GF-D8 (cell line): ENCODE data around the gene RPL37A.

Experiments
- DNase-seq: peaks from one replicate; lab custom pipeline; 2025; lab: John Stamatoyannopoulos, UW

Gene RPL37A

DNA sequence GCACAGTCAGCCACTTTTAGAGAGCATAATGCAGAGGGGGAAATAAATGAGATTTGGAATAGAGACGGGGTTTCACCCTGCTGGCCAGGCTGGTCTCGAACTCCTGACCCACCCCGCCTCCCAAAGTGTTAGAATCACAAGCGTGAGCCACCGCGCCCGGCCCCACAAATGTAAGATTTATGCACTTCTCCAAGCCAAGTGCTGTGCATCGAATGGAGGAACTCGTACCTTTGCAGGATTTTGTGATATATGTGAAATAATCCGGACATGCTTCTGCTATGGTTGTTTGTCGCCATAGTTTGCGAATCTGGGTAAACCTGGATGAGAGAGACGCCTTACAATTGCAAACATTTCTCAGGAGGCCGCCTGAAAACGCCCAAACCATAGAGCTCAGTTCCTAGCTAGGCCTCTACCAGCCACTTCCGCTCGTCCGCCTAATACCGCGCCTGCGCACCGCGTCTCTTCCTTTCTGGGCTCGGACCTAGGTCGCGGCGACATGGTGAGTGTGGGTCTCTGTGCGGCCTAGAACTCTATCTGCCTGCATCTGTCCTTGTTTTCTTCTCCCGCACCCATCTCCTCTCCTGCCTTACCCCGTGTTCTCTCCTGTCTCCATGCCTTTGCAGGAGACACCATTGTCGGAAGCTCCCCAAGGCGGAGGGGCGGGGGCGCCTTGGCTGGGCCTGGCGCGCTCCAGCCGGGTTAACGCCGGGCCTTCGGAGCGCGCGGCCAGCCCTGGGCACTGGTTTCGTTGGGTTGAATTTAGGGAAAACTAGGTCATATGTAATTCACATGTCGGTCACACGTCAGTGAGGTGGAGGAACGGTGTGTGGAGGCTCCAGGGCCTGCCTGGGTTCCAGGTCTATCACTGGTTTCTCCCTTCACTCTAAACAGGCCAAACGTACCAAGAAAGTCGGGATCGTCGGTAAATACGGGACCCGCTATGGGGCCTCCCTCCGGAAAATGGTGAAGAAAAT is at the start of gene RPL37A:
Gene RPL37A, plus strand, starts transcription at position 466 of the 974 bp plus-strand sequence. Its CDS starts 31 bp downstream, at position 497.
- DNase-seq = peak; percentile 83

DNA sequence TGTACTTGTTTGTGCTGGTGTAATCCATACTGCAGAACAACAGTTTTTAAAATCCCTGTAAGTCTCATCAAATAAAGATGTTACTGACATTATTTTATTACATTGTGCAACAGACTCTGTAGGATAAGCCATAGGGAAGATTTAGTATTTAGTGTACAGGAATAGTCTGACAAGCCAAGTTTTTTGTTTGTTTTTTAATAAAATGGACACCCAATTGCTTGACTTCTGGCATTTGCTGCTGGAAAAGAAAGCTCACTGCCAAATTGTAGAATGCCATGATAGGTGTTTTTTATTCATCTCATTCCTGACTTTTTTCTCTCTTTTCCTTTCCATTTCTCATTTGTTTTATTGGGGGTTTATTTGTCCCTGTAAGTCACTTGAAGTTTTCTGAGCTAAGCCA is 48.3 kb upstream of the RPL37A start:
- no peak for DNase-seq

DNA sequence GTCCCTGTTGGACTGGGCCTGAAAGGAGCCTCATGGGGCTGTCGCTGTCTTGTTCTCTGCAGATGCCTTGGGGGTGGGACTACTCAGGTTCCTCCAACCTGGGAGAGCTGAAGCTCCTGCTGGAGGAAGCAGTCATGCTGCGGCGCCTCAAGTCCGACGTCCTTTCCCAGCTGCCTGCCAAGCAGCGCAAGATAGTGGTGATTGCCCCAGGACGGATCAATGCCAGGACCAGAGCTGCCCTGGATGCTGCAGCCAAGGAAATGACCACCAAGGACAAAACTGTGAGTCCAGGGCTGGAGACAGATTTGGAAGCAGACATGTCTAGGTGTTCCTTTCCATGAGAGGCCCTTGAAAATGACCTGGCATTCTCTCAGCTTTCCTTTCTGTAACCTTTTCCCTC is 47.9 kb upstream of the RPL37A start:
- DNase-seq = no peak

DNA sequence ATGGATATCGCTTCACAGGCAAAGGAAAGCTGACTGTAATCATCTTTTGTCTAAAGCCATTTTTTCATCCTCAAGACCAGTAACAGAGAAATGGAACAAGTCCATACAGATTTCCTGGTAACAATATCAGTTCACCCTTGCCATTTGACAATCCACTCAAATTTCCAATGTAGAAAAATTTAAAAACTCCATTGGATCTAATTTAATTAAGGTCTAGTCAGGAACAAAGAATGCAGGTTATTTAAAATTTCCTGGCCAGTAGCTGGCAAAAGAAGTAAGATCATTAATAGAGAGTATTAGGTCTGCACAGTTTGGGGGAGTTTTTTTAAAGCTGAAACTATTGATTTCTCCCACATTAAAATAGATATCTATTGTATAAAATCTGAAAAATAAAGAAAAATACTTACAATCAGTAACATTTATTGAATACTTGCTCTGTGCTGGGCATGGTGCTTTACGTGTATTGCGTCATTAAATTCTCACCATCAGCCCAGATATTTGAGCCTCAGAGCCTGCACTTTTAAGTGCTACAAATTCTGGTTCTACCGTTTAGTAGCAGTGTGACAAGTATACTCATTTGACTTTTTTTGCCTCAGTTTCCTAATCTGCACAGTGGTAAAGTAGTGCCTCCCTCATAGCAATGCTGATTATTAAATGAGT is 44.6 kb upstream of the RPL37A start:
- DNase-seq = no peak

DNA sequence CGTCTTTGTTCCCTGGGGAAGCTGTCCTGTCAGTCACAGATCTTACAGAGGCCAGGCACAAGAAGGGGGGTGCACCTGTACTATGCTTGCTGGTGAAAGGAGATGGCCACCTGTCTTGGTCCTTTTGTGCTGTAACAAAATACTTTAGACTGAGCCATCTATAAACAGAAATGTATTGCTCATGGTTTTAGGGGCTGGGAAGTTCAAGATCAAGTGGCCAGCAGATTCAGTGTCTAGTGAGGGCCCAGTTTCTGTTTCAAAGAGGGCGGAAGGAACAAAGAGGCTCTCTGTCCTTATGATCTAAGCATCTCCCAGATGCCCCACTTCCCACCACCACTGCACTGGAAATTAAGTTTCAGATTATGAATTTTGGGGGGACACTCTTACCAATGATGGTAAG is 35.5 kb upstream of the RPL37A start:
- no peak for DNase-seq

DNA sequence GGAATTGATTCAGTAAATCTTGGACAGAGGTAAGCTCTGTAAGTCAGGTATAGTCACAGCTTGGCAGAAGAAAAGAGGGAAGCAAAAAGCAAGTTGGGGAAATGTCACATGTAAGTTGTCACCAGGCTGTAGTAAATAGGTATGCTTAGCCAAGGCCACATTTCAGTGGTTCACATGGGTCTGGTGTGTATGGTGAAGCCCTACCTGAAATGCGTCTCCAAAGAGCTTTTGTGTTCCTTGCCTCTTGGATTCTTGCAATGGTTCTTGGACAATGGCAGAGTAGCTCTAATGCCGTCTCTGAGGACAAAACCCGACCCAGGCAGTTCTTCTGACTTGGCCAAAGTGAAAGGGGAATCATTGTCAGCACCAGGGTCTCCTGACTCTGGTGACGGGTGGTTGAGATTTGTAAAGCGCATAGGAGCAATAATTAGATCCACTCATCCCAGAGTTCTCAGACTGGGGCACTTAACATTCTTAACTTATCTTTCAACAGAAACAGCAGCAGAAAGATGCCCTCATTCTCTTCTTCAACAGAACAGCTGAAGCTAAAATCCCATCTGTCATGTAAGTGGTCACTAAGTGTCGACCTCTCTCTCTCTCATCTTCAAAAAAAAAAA is 34.4 kb upstream of the RPL37A start:
- no peak for DNase-seq

DNA sequence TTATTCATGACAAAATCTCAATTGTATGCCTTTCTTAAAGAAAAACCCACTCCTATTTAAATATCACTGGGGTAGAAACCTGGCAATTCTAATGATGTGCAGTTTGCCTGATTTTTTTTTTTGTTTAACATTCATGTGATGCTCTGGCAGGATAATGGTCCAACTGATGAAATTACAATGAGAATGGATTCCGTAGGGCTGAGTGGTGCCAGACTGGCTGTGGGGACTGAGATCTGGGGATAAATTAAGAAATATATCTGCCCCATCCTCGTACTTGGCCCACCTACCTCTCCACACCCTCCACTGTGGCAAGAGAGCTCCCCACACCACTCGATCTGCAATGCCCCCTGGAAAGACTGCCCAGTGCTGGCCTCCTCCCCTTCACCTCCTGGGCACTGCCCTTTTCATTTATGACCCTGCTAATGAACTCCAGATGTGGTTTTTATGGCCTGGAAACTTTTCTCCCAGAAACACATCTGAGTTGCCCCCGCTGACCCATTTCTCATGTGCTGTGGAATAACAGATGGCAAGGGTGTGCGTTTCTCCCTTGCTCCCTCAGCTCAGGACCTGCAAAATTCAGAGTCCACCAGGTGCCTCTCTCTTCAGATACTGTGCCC is 33.0 kb upstream of the RPL37A start:
- DNase-seq = no peak

DNA sequence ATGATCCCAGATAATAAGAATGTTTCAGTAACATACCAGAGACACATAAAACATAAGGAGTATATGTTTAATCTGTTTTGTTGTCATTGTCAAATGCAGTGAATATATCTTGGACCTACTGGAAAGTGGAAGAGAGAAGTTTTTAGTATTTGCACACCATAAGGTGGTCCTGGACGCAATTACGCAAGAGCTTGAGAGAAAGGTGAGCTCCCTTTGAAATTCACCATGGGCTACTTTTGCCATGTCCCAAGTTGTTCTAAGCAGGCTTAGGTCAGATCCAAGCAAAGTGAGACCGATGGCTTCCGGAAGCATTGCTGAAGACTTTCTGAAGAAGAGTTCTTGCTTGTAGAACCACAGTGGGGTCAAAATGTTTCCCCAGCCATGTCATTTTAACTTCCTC is 30.8 kb upstream of the RPL37A start:
- no peak for DNase-seq

DNA sequence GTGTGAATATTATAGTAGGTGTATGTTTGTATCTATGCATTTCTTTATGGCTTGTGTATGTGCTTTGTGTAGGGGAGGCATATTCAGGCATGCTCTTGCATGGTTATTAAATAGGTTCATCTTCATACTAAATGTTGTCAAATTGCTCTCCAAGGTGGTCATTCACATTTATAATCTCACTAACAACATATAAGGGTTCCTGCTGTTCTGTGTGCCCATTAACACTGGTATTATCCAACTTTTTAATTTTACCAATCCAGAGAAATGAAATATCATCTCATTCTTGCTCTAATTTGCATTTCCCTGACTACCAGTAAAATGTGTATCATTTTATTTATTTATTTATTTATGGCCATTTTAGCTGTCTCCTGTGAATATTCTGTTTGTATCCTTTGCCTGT is 29.0 kb upstream of the RPL37A start:
- no peak for DNase-seq

DNA sequence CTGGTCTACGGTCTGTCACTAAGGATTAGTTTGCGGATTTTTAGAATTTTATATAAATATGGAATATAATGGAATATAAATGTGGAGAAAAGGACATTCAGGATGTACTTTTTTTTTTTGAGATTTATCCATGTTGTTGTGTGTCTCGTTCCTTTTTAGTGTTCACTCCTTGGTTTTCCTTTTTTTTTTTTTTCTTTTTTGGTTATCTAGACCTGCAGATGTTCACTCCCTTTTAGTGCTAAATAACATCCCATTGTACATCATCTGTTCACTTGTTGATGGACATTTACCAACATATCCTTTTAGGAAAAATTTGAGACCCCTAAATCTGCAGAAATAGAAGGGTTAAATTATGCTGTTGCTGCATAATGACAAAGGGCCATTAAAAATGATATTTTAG is 25.5 kb upstream of the RPL37A start:
- no peak for DNase-seq

DNA sequence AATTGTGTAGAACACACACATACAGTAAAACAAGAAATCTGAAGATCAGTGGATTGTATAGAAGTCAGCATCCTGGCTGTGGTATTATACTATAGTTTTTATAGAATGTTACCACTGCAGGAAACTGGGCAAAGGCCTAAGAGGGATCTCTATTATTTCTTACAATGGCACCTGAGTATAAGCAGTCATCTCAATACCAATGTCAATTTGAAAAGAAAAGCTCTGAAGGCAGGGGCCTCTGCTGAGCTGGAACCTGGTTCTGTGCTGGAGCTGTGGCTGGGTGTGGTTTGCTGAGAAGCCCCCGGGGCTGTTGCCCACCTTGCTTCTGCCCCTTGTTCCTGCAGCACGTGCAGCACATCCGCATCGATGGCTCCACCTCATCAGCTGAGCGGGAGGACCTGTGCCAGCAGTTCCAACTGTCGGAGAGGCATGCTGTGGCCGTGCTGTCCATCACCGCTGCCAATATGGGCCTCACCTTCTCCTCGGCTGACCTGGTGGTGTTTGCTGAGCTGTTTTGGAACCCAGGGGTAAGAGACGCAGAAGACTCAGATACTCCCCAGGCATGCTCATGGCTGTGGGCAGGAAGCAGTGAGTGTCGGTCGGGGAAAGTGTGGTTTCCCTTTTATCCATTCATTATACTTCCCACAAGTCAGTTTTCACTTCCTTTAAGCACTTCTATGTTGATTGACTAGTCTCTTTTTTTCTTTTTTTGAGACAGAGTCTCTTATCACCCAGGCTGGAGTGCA is 23.5 kb upstream of the RPL37A start:
- DNase-seq = peak; percentile 68

DNA sequence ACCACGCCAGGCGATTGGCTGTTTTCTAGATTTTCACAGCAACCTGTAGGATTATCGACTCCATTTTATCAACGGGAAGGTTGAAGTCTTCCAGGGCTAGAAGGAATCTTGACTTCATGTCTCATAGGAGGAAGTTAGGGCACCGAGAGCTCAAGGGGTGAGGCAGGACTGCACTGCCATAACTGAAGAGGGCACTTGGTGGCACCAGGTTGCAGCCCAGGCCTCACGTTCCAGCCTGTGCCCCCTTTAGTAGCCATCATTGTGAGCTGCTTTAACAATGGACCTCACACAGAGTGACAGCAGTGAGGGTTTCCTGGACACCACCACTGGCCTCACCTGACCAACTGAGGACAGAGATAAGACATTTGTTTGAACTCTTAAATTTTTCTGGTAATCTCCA is 22.9 kb upstream of the RPL37A start:
- DNase-seq = no peak

DNA sequence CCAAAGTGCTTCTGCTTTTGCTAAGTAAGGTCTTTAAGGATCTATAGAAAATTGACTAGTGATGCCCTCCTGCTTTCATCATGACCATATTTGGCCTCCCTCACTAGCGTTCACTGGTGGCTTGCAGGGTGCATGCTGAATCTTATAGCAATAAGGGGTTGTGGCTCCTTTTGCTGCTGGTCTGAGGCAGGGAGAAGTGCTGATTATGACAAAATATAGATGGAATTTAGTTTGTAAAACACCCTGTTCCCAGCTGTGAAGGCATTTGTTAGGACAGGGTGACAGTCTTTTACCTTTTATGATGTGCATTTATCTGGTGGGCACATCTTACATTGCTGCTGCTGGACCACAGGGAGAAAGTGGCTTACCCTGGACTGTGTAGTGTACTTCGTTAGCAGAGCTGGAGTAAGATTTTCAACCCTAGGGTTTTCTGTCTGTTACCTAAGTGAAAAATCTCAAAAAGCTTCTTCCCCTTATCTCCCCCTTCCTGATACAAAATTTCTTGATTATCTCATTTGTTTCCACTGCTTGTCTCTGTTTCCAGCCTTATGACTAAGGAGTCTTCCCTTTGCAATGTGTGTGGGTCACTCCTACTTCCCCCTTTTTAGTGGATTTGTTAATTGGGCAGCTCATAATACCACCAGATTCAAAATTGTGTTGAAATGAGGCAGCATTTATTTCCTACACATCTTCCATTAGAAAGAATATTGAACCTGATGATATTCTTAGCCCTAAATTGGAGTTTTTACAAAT is 21.2 kb upstream of the RPL37A start:
- peak; percentile 73 for DNase-seq

DNA sequence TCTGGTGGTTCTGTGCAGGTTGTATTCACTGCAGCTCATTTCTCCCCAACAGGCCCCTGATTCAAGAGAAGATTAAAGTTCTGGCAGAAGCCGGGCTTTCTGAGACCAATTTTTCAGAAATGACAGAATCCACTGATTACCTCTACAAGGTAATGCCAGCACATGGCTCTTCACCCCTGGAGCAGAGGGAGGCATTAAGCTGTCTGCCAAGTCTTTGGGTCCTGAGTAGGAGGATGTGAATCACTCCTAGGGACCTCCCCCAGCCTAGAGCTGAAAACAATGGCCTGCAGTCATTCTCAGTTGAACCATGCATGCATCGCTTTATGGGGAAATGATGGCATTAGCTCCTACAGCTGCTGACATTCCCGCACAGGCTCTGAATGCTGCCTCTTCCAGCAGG is 20.5 kb upstream of the RPL37A start:
- DNase-seq = no peak

DNA sequence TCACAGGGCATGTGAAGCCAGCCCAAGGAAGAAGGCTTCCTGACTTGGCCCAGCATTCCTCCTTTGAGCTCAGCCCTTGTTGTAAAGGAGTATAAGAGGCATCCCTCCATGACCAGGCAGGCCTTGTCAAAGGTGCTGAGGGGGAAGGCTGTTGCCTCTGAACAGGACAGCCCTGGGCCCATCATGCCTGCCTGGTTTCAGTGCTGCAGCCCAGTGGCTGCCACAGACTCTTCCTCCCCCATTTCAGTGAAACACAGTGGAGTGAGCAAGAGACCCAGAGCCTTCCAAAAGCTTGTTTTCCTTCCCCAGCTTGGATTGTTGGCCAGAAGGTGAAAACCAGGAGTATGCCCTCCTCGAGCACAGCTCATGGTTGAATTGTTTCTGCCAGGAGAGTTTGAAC is 19.9 kb upstream of the RPL37A start:
- DNase-seq = no peak

DNA sequence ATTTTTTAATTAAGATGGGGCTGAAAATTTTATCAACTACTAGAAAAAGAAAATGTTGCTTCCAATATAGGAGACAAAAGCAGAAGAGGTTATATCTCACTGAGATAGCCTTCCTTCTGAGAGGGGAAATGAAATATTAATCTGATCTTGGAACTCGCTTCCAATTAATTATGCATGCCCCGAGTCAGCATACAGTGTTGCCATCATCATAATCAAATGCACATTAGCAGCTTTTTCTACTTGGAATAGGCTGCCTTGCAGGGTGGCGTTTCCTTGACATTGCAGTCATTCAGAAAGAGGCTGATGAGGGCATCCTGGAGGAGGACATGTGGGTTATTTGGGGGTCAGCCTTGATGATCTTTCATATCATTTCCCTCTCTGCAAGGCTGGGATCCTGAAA is 18.4 kb upstream of the RPL37A start:
- DNase-seq = no peak

DNA sequence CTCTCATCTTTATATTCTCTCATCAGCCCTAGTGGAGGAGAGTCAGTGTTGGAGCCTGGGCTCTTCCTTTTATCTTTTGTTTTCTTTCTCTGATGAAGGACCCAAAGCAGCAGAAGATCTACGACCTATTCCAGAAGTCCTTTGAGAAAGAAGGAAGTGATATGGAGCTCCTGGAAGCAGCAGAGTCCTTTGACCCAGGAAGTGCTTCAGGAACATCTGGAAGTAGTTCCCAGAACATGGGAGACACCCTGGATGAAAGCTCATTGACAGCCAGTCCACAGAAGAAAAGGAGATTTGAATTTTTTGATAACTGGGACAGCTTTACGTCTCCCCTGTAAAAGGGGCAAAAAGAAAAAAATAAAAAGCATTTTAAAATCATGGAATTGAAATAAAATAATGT is 16.0 kb upstream of the RPL37A start:
- no peak for DNase-seq

DNA sequence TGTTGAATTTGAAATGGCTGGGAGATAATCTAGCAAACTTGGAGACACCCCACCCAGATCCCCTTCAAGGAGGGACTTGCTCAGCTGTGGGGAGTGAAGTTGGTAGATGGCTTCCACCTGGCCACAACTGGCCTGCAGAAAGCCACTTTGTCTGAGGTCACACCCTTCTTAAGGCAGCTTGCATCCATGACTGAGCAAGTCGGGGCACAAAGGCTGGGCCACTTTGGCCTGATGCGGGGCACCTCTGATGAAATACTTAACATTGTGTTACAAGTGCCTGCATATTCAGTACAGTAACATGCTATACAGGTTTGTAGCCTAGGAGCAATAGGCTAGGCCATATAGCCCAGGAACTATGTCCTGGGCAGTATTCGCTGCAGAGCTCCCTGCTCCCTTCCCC is 13.4 kb upstream of the RPL37A start:
- DNase-seq = no peak

DNA sequence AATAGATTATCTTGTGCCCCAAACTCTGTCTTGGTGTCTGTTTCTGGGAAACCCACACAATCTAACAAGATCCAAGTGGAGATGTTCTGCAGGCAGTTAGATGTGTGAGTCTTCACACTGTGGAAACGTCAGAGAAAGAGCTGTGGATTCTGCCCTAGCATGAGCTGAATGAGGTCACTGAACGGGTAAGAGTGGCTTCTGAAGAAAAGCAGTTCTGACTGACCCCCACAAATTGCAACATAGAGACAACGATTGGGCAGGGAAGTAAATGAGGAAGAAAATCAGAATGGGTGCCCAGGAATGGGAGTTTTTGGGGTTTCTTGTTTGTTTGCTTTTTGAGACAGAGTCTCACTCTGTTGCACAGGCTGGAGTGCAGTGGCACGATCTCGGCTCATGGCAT is 12.9 kb upstream of the RPL37A start:
- DNase-seq = peak; percentile 44

DNA sequence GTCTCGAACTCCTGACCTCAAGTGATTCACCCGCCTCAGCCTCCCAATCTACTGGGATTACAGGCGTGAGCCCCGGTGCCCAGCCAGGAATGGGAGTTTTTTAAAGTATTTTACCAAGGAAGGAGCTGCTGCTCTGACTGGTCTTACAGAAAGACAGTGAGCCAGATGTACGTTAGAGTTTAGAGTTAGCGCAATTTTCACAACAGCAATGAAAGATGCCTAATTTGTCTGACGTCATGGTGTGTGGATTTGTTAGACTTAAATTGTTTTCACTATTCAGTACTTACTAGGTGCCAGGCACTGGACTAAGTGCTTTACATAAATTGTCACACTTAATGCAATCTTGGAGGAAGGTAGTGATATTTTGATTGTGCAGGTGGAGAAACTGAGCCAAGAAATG is 12.4 kb upstream of the RPL37A start:
- no peak for DNase-seq

DNA sequence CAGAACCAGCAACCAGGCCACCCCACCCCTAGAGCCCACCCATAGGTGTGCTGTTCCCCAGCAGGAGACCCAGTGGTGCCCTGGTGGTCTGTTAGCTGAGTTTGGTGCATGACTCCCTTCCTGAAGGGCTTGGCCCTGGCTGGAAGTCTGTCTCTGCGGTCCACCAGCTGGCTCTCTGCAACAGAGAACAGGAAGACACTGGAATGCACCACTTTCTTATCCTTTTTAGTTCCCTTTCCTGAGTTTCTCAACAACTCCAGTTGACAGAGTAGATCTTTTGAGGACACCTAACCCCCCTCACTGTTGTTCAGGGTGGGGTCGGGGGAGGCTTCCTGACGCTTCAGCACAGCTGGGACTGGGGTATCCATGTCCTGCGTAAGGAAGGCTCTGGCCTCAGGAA is 11.9 kb upstream of the RPL37A start:
- DNase-seq = peak; percentile 89
